GM10847 (cell line): ENCODE data around the gene LY6G6D.

Experiments
- POLR2A ChIP-seq: IDR thresholded peaks from 2 replicates; pipeline ENCODE4 v1.6.1; 2011; ENCODE audit not compliant: insufficient read length; ENCODE audit errors: extremely low read depth

Gene LY6G6D

GRCh38 chr6:31705931-31706330 is 9.2 kb upstream of the LY6G6D start:
- TF ChIP-seq POLR2A, result no peak

DNA sequence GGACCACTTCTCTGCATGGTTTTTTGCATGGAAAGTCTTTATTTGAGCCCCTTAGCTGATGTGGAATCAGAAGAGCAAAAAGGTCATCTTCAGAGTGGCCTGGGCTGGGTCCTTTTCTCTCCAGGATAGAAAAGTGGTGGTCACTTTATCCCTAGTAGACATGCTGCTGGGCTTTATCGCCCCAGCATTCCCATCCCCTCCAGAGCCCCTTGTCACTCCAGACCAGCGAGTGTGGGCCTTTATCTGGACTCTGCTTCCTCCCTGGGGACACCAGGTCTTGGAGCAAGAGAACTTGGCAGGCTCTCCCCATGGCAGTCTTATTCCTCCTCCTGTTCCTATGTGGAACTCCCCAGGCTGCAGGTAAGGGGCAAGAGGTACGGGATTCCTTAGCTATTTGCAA is 8.5 kb upstream of the LY6G6D start, which contains the start of gene LY6G6F:
TSS of gene LY6G6F (plus strand) at position 268 of the 400 bp plus-strand sequence. CDS start at position 309, 41 bp downstream.
- TF ChIP-seq POLR2A, result no peak

GRCh38 chr6:31707701-31708100 is 7.4 kb upstream of the LY6G6D start:
- TF ChIP-seq POLR2A, result no peak

DNA sequence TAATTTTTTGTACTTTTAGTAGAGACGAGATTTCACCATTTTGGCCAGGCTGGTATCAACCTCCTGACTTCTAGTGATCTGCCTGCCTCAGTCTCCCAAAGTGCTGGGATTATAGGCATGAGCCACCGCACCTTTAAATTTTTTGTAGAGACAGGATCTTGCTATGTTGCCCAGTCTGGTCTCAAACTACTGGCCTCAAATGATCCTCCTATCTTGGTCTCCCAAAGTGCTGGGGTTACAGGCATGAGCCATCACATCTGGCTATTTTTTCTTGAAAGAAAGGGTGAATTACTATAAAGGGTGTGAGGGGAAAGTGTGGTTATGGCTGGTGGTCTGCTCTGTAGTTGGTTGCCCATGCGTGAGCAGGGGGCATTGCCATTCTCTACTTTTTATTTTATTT is 6.9 kb upstream of the LY6G6D start:
- no peak for TF ChIP-seq POLR2A

DNA sequence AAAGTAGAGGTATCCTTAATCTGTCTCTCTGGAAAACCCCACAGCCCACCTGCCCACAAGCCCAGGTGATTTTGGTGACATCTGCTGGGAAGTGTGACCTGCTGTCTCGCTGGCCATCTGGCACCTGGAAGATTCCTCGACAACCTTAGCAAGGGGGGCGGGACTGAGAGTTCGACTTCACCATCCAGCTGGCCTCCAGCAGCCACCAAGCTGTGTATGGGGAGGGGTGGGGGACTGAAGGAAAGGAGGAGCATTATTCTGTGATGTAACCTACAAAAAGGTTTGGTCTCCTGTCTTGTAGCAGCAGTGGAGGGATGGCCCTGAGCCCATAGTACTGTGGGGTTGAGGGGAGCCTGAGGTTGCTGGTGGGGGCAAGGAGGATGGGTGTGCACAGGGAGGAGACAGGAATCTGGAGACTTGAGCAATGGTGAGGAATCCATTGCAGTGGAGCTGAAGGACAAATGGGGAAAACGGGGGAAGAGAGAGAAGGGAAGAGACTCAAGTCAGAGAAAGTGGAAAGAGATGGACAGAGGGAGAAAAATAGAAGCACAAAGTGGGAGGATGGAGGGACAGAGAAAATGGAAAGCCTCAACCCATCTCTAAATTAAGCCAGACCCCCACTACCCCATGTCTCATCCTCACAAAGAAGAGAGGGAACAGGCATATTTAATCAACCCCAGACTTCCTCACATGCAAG is 4.5 kb upstream of the LY6G6D start:
- TF ChIP-seq POLR2A, result no peak

- TF ChIP-seq POLR2A, result no peak
Observed at GRCh38 chr6:31711233-31711632, 3.9 kb upstream of the LY6G6D start.

- TF ChIP-seq POLR2A, result no peak
Observed at GRCh38 chr6:31712296-31712695, 2.9 kb upstream of the LY6G6D start.

- TF ChIP-seq POLR2A, result no peak
Observed at GRCh38 chr6:31713465-31713864, 1.7 kb upstream of the LY6G6D start.

- TF ChIP-seq POLR2A, result no peak
Observed at GRCh38 chr6:31713991-31714684, 1.0 kb upstream of the LY6G6D start.

GRCh38 chr6:31717499-31718222 is 2.5 kb downstream of the LY6G6D start:
- no peak for TF ChIP-seq POLR2A

GRCh38 chr6:31718265-31718664 is 3.1 kb downstream of the LY6G6D start:
- TF ChIP-seq POLR2A, result no peak

DNA sequence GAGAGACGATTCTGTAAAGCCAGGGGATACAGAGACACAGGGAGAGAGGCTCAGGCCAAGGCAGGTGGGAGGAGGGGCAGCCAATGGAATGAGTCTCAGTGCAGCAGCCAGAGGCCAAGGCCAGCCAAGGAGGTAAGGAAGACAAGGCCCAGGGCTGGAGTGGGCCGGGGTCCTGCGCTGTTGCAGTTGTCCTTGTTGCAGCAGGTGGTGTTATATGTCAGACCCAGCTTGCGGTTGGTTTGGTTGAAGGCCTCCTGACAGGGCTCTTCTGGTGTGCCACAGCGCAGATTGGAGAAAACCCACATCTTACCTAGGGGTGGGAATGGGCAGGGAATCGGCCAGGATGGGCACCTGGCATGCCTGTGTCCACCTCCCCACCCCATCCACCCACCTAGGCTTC is 3.9 kb downstream of the LY6G6D start:
- no peak for TF ChIP-seq POLR2A

DNA sequence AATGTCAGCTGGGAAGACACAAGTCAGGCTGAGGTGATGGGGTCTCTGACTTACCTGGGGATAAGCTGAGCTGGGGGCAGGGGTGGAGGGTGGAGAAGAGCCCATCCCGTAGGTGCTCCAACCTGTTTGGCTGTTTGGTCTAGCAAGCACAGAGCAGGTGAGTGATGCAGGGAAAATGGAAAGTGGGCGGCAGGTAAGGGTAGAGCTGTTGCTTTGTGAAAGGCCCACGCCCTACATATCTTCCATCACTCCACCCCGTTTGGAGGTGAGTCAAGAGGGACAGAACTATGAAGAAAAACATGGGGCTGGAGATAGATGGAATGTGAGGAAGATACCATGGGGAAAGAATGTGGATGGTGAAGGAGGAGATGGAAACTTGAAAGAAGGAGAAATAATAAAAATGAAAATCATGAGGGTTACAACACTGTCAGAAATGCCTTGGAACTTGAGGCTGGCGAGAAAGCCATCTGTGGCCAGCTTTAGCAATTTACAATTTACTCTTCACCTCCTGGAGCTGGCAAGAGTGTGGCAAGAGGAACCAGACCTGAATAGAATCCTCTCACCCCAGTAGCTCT is 5.1 kb downstream of the LY6G6D start:
- no peak for TF ChIP-seq POLR2A

- no peak for TF ChIP-seq POLR2A
Observed at GRCh38 chr6:31721351-31722020, 6.3 kb downstream of the LY6G6D start, which contains the start of gene LY6G6C. TSS of gene LY6G6C (minus strand) at chr6:31721746. CDS start at chr6:31721679, 67 bp downstream.

GRCh38 chr6:31722173-31722572 is 7.0 kb downstream of the LY6G6D start:
- no peak for TF ChIP-seq POLR2A

- no peak for TF ChIP-seq POLR2A
Observed at GRCh38 chr6:31723245-31723979, 8.3 kb downstream of the LY6G6D start, which contains the start of gene MPIG6B. TSS of gene MPIG6B (plus strand) at chr6:31723373. CDS start at chr6:31723384, 11 bp downstream.
